ENCODE measurements around the gene SMAD3.

SMAD3 gene

GRCh38 chr15:67086637-67086914 lies 21.2 kb downstream of the SMAD3 start:
- no peak overlapping the region for H3K4me3 ChIP-seq (ENCODE audit: insufficient read length, low read depth)
- H3K27me3 ChIP-seq (ENCODE audit: insufficient read depth, insufficient read length), result no peaks in the 10 kb centered on the region
- DNase-seq (ENCODE audit: low read depth, low spot score), result no peak
- H3K4me1 ChIP-seq (ENCODE audit: insufficient read depth, insufficient read length), result peaks cover 19% of the 10 kb centered on the region
- H3K36me3 ChIP-seq (ENCODE audit: insufficient read depth, insufficient read length, low read length), result peaks cover 26% of the 10 kb centered on the region
- no peak overlapping the region for H3K9ac ChIP-seq (ENCODE audit: insufficient read length, low read depth)
- peaks cover 2% of the 10 kb centered on the region; the same call in 1 of the 2 replicates for H3K9me3 ChIP-seq (ENCODE audit: insufficient read depth, low read length)
- TF ChIP-seq YY1 (IDR thresholded peaks at IDR 0.05; ENCODE audit: insufficient read depth, insufficient read length), result no peak
- TF ChIP-seq SUZ12 (IDR thresholded peaks at IDR 0.05; ENCODE audit: extremely low read depth, insufficient read depth, insufficient read length), result no peak
- no peak for TF ChIP-seq ZNF274 (IDR thresholded peaks at IDR 0.05; ENCODE audit: low read depth, low read length)

- Histone ChIP-seq H3K4me3 (ENCODE audit: insufficient read length, low read depth) (no peak overlapping the region), H3K9me3 (ENCODE audit: insufficient read depth, low read length) (no peaks in the 10 kb centered on the region), H3K9ac (ENCODE audit: insufficient read length, low read depth) (no peak overlapping the region), H3K4me1 (ENCODE audit: insufficient read depth, insufficient read length) (peaks cover 24% of the 10 kb centered on the region), H3K36me3 (ENCODE audit: insufficient read depth, insufficient read length, low read length) (peaks cover 25% of the 10 kb centered on the region), H3K27me3 (ENCODE audit: insufficient read depth, insufficient read length) (no peaks in the 10 kb centered on the region)
- DNase-seq (ENCODE audit: low read depth, low spot score), result no peak
- TF ChIP-seq YY1 (IDR thresholded peaks at IDR 0.05; ENCODE audit: insufficient read depth, insufficient read length) (no peak), ZNF274 (IDR thresholded peaks at IDR 0.05; ENCODE audit: low read depth, low read length) (no peak), SUZ12 (IDR thresholded peaks at IDR 0.05; ENCODE audit: extremely low read depth, insufficient read depth, insufficient read length) (no peak)
These were observed 22.2 kb downstream of the SMAD3 start for GRCh38 chr15:67087507-67088172.

- Histone ChIP-seq H3K9me3 (ENCODE audit: insufficient read depth, low read length) (no peaks in the 10 kb centered on the region), H3K4me1 (ENCODE audit: insufficient read depth, insufficient read length) (peaks cover 21% of the 10 kb centered on the region), H3K27me3 (ENCODE audit: insufficient read depth, insufficient read length) (no peaks in the 10 kb centered on the region), H3K4me3 (ENCODE audit: insufficient read length, low read depth) (no peak overlapping the region), H3K36me3 (ENCODE audit: insufficient read depth, insufficient read length, low read length) (peaks cover 37% of the 10 kb centered on the region), H3K9ac (ENCODE audit: insufficient read length, low read depth) (no peak overlapping the region)
- TF ChIP-seq SUZ12 (IDR thresholded peaks at IDR 0.05; ENCODE audit: extremely low read depth, insufficient read depth, insufficient read length) (no peak), ZNF274 (IDR thresholded peaks at IDR 0.05; ENCODE audit: low read depth, low read length) (no peak), YY1 (IDR thresholded peaks at IDR 0.05; ENCODE audit: insufficient read depth, insufficient read length) (no peak)
- no peak for DNase-seq (ENCODE audit: low read depth, low spot score)
These were observed 24.1 kb downstream of the SMAD3 start for GRCh38 chr15:67089217-67090193.

GRCh38 chr15:67090297-67091070 lies 25.1 kb downstream of the SMAD3 start:
- Histone ChIP-seq H3K4me1 (ENCODE audit: insufficient read depth, insufficient read length) (peaks cover 28% of the 10 kb centered on the region), H3K4me3 (ENCODE audit: insufficient read length, low read depth) (no peak overlapping the region), H3K27me3 (ENCODE audit: insufficient read depth, insufficient read length) (no peaks in the 10 kb centered on the region), H3K9ac (ENCODE audit: insufficient read length, low read depth) (no peak overlapping the region), H3K36me3 (ENCODE audit: insufficient read depth, insufficient read length, low read length) (peaks cover 43% of the 10 kb centered on the region), H3K9me3 (ENCODE audit: insufficient read depth, low read length) (no peaks in the 10 kb centered on the region)
- TF ChIP-seq SUZ12 (IDR thresholded peaks at IDR 0.05; ENCODE audit: extremely low read depth, insufficient read depth, insufficient read length) (no peak), ZNF274 (IDR thresholded peaks at IDR 0.05; ENCODE audit: low read depth, low read length) (no peak)
- no peak for DNase-seq (ENCODE audit: low read depth, low spot score)

- Histone ChIP-seq H3K4me1 (ENCODE audit: insufficient read depth, insufficient read length) (peaks cover 26% of the 10 kb centered on the region), H3K9ac (ENCODE audit: insufficient read length, low read depth) (no peak overlapping the region), H3K9me3 (ENCODE audit: insufficient read depth, low read length) (no peaks in the 10 kb centered on the region), H3K27me3 (ENCODE audit: insufficient read depth, insufficient read length) (no peaks in the 10 kb centered on the region), H3K36me3 (ENCODE audit: insufficient read depth, insufficient read length, low read length) (peaks cover 51% of the 10 kb centered on the region), H3K4me3 (ENCODE audit: insufficient read length, low read depth) (no peak overlapping the region)
- DNase-seq (ENCODE audit: low read depth, low spot score), result no peak
- TF ChIP-seq YY1 (IDR thresholded peaks at IDR 0.05; ENCODE audit: insufficient read depth, insufficient read length) (no peak), ZNF274 (IDR thresholded peaks at IDR 0.05; ENCODE audit: low read depth, low read length) (no peak), SUZ12 (IDR thresholded peaks at IDR 0.05; ENCODE audit: extremely low read depth, insufficient read depth, insufficient read length) (no peak)
These were observed 25.9 kb downstream of the SMAD3 start for GRCh38 chr15:67091071-67091979.

- Histone ChIP-seq H3K4me1 (ENCODE audit: insufficient read depth, insufficient read length) (peaks cover 26% of the 10 kb centered on the region), H3K27me3 (ENCODE audit: insufficient read depth, insufficient read length) (no peaks in the 10 kb centered on the region), H3K9me3 (ENCODE audit: insufficient read depth, low read length) (no peaks in the 10 kb centered on the region), H3K36me3 (ENCODE audit: insufficient read depth, insufficient read length, low read length) (peaks cover 49% of the 10 kb centered on the region), H3K9ac (ENCODE audit: insufficient read length, low read depth) (no peak overlapping the region), H3K4me3 (ENCODE audit: insufficient read length, low read depth) (no peak overlapping the region)
- TF ChIP-seq SUZ12 (IDR thresholded peaks at IDR 0.05; ENCODE audit: extremely low read depth, insufficient read depth, insufficient read length) (no peak), ZNF274 (IDR thresholded peaks at IDR 0.05; ENCODE audit: low read depth, low read length) (no peak), YY1 (IDR thresholded peaks at IDR 0.05; ENCODE audit: insufficient read depth, insufficient read length) (no peak)
- no peak for DNase-seq (ENCODE audit: low read depth, low spot score)
These were observed 26.7 kb downstream of the SMAD3 start for GRCh38 chr15:67091980-67092677.
